Measurements from ENCODE around the gene XRCC1. TPM values are rescaled to one million over a fixed set of nuclear protein-coding genes. Genes with fewer than 3 reads are reported as not detected.
A peak's percentile ranks its signal among the peaks of the same experiment; 100 is the strongest.

Gene XRCC1
- total and polyA plus RNA-seq, 2 experiments from 2014 or later: 35.3 to 49.5 TPM

GRCh38 chr19:43594710-43595604 is 19.6 kb upstream of the XRCC1 start:
- Histone ChIP-seq H3K27me3 (ENCODE audit: insufficient read depth) (no peaks in the 10 kb centered on the region), H3K9me2 (ENCODE audit: insufficient read depth) (no peaks in the 10 kb centered on the region), H3K27ac (ENCODE audit: low read depth) (peak overlapping the region; percentile 53; the same call in 1 of the 2 replicates), H2AFZ (peak overlapping the region; percentile 8), H3K36me3 (ENCODE audit: insufficient read depth) (peaks cover 8% of the 10 kb centered on the region; the same call in 1 of the 2 replicates), H3K79me2 (replicated peaks; ENCODE audit: insufficient read depth) (peaks cover 23% of the 10 kb centered on the region), H4K20me1 (replicated peaks; ENCODE audit: insufficient read depth) (peaks cover 8% of the 10 kb centered on the region; the same call in 1 of the 2 replicates), H3F3A (replicated peaks; ENCODE audit: low read depth) (0 out of 2 replicates have a peak, but pooled peaks cover 11% of the 10 kb centered on the region), H3K4me3 (peak overlapping the region; percentile 73), H3K4me2 (peak overlapping the region; percentile 97), H3K4me1 (ENCODE audit: insufficient read depth) (peaks cover 10% of the 10 kb centered on the region)
- Mint-ChIP-seq H3K4me1 (peaks cover 19% of the 10 kb centered on the region), H3K4me3 (peak overlapping the region; percentile 98), H3K27me3 (ENCODE audit: insufficient read depth, low read depth, poor library complexity) (peaks cover 14% of the 10 kb centered on the region), H3K36me3 (ENCODE audit: low read depth) (peaks cover 25% of the 10 kb centered on the region), H3K27ac (peak overlapping the region; percentile 100), H3K9me3 (peaks cover 2% of the 10 kb centered on the region; the same call in 2 of the 3 replicates)
- no peak for TF ChIP-seq ETS1 (IDR thresholded peaks at IDR 0.05)
- TF ChIP-seq CREB1 (CRISPR knock-in tag; IDR thresholded peaks at IDR 0.05; ENCODE audit: low read depth): no peak
- peak; percentile 80 to 93 for TF ChIP-seq CTCF (conservative IDR thresholded peaks at IDR 0.05; ENCODE audit: low read depth in 2 of 2)
- DNase-seq (ENCODE audit: low spot score) (peak; percentile 89), ATAC-seq (peak; percentile 76)

DNA sequence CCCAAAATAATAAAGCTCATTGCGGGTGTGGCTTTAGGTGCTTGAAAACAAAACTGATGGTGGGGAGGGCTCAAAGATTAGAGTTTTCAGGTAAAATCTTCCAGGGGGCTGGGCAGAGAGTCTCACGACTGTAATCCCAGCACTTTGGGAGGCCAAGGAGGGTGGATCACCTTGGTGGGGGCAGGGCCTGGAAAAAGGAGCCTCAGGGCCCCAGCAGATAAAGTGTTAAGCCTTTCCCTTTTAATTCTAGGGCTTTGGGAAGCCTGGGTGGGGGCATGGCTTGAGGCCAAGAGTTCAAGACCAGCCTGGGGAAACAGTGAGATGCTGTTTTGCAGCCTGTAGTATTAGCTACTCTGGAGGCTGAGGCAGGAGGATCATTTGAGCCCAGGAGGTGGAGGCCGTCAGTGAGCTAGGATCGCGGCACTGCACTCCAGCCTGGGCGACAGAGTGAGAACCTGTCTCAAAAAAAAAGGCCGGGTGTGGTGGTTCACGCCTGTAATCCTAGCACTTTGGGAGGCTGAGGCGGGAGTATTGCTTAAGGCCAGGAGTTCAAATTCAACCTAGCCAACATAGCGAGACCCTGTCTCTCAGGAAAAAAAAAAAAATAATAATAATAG is 18.9 kb upstream of the XRCC1 start:
- Histone ChIP-seq H4K20me1 (replicated peaks; ENCODE audit: insufficient read depth) (peaks cover 9% of the 10 kb centered on the region; the same call in 1 of the 2 replicates), H3K4me2 (no peak overlapping the region), H3K79me2 (replicated peaks; ENCODE audit: insufficient read depth) (peaks cover 23% of the 10 kb centered on the region), H3K27me3 (ENCODE audit: insufficient read depth) (no peaks in the 10 kb centered on the region), H3K4me3 (peak overlapping the region; percentile 73; the same call in 1 of the 2 replicates), H3K9me2 (ENCODE audit: insufficient read depth) (no peaks in the 10 kb centered on the region), H3K4me1 (ENCODE audit: insufficient read depth) (peaks cover 10% of the 10 kb centered on the region), H2AFZ (no peak overlapping the region), H3K27ac (ENCODE audit: low read depth) (no peak overlapping the region), H3K36me3 (ENCODE audit: insufficient read depth) (peaks cover 8% of the 10 kb centered on the region; the same call in 1 of the 2 replicates), H3F3A (replicated peaks; ENCODE audit: low read depth) (0 out of 2 replicates have a peak, but pooled peaks cover 11% of the 10 kb centered on the region)
- H3K4me3 Mint-ChIP-seq: peak overlapping the region; percentile 43; the same call in 2 of the 3 replicates
- peaks cover 25% of the 10 kb centered on the region for H3K36me3 Mint-ChIP-seq (ENCODE audit: low read depth)
- no peak for DNase-seq (ENCODE audit: low spot score)
- H3K27ac Mint-ChIP-seq: no peak overlapping the region
- peaks cover 19% of the 10 kb centered on the region for H3K4me1 Mint-ChIP-seq
- peaks cover 2% of the 10 kb centered on the region; the same call in 2 of the 3 replicates for H3K9me3 Mint-ChIP-seq
- peaks cover 14% of the 10 kb centered on the region for H3K27me3 Mint-ChIP-seq (ENCODE audit: insufficient read depth, low read depth, poor library complexity)
- no peak for ATAC-seq
- TF ChIP-seq EZH2phosphoT487 (IDR thresholded peaks at IDR 0.05; ENCODE audit: unreplicated experiment) (no peak), CTCF (conservative IDR thresholded peaks at IDR 0.05; ENCODE audit: low read depth in 2 of 2) (no peak), ZNF462 (CRISPR knock-in tag; IDR thresholded peaks at IDR 0.05) (no peak), EZH2 (IDR thresholded peaks at IDR 0.05; ENCODE audit: low read depth, unreplicated experiment) (no peak)
